GM21360 (cell line): ENCODE results near the gene ALK.

ENCODE experiments used
- ATAC-seq: cut with Tn5 transposase; IDR thresholded peaks from one replicate; pipeline ENCODE4 v1.9.1; 2021; ENCODE audit warnings: mild to moderate bottlenecking, moderate library complexity; ENCODE audit not compliant: unreplicated experiment

The ALK gene

DNA sequence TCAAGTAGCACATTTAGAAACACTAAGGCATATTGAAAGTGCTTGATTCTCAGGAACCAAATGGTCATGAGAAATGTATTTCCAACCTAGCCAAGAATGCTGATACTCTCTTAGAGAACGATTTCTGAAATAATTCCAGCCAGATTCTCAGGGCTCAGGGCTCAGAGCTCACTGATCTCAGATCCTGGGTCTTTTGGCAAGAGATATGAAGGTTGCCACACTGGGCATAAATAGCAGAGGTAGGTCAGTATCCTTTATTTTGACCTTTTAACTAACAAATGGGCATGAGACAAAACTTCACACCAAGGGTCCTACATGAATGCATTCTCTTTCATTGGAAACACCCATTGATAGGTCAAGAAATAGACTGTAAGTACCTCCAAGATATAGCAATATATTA lies 364.1 kb downstream of the ALK start:
- no peak for ATAC-seq

- ATAC-seq = no peak
Observed at GRCh38 chr2:29549069-29549380, 372.4 kb downstream of the ALK start.

DNA sequence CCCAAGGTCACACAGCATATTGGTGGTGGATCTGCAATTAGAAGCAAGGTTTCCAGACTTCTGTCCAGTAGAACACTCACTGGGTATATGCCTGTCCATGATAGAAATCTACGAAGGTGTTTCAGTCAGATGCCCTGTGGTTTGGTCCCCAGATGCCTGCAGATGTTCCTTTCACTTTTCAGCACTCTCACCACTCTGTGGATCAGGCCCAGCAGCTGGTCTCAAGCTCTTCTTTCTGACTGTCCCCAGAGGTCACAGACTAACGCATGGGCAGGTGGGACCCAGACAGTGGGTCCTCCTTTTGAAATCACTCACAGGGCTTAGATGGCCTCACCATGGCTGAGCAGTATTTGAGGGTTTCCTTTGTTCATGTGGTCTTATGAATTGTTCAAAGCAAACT lies 376.5 kb downstream of the ALK start:
- ATAC-seq = no peak

- ATAC-seq = no peak
Observed at GRCh38 chr2:29544031-29544430, 377.4 kb downstream of the ALK start.

DNA sequence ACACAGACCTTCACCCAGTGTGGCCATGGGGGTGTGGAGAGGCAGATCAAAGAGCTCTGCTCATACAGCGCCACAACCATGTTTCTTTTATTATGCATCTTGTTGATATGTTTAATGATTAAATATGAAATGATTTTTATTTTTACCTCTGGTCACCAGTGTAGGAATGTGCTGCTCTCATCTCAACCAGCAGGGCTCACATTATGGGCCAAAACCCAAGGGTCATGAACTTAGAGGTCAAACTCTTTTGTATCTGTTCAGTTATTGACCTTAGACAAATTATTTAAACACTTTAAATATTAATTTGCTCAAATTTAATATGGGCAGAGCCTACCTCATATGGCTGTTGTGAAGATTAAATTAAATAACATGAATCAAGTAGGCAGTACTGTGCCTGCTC lies 386.2 kb downstream of the ALK start:
- ATAC-seq = no peak

DNA sequence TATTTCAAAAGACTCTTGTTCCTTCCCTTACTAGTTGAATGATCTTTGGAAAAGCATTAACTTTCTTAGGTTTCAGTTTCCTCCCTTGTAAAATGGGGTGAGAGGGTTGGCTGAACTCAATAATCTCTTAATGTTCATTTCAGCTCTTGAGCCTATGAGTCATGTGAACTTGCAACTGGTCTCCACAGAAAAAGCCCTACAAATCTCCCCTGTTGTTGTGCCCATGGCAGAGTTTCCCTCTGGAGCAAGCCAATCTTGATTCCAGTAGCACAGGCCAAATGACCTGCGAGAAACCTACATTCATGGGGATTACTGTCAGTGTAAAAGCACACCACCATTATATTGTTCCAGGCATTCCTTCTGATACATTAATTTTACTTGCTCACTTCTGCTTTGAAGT lies 388.9 kb downstream of the ALK start:
- ATAC-seq = no peak

GRCh38 chr2:29531626-29532025 lies 389.8 kb downstream of the ALK start:
- ATAC-seq = no peak

DNA sequence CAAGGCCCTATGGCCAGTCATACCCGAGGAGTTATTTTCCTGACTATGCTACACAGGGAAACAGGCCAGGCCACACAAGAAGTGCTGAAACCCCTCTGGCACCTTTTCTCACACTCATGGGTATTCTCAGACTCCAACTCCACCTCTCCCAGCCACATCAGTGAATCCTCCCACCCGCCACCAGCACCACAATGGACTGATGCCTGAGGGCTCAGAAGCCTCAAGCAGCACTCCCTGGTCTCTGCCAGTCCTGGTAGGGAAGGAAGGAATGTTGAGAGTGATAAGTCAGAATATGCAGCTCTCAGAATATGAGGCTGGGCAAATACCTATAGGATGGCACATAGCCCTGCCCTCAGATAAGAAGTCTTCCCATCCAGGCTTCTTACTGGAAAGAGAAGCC lies 391.1 kb downstream of the ALK start:
- no peak for ATAC-seq

DNA sequence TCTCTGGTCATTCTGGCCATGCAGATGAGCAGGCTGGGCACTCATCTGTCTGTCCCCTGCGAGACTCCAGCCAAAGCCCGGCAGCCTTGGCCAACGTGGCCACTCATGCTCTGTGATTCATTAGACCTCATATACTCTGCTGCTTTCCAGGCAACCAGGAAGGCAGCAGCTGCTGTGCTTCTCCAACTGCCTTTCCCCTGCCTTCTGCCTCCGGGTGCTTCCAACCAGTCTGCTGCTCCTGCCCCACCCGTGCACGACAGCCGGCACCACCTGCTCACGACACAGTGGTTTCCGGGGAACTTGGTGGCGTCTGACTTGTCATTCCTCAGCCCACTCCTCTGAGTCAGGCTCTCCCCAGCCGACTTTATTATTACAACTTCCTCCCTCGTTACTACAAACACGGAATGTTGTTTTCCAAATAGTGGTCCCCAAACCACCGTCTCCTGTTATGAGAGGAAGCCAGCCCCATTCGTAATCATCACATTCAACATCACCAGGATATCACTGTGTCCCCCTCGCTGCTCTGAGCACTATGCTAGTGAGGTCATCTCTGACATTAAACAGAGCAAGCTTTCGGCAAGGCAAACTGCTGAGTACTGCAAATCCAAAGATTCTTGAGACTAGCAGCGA lies 392.4 kb downstream of the ALK start:
- ATAC-seq = no peak

DNA sequence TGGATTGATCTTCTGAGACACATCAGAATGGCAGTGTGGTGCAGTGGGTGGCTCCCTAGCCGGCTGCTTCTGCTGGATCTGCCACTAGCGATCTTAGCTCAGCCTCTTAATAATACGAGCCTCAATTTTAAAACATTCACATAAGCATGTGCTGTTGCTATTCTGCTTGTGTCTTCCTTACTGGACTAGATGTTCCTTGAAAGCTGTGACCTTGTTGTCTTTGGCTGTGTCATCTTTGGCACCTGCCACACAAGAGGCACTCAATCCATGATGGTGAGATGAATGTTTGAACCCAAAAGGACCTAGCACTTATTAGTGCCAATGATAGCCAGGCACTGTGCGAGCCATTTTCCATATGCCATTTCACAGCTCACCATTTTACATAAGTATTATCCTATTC lies 393.0 kb downstream of the ALK start:
- no peak for ATAC-seq

- no peak for ATAC-seq
Observed at GRCh38 chr2:29527947-29528346, 393.4 kb downstream of the ALK start.

DNA sequence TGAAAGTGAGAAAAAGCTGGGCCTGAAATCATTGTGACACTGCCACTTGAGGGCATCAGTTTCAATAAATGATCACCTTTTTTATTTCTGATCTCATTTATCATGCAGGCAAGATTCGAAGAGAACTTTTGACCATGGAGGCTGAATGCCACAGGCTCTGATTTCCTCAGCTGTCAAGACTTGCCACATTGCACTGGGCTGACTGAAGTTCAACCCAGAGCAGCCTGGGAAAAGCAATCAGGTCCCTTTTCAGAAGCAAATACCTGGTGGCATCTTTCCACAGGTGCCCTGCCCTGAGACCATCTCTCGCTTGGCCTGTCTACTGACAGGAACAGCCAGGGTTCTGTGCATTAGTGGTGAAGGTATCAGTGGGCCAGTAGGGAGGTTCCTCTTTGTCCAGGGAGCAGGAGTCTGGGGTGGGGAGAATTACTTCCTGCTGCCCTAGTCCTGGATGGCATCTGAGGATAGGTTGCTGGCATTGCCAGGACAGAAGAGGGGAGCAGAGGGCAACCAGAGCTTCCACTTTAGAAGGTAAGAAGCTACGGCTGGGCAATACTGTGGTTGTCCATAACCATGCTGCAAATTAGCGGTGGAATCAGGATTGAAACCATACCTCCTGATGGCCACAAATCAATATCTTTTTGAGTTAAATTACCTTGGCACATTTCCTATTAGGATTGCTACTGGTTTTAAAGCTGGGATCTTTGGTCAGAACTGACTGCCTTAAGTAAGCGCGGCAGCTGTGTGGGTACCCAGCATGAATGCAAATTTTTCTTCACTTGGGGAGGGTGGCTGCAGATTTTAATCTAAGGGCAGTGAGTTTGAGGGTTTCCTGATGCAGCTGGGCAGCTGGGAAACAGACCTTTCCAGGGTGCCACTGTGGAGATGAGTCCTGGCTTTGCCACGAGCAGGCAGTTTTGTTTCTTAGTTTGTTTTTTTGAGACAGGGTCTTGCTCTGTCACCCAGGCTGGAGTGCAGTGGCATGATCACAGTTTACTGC lies 394.5 kb downstream of the ALK start:
- no peak for ATAC-seq

DNA sequence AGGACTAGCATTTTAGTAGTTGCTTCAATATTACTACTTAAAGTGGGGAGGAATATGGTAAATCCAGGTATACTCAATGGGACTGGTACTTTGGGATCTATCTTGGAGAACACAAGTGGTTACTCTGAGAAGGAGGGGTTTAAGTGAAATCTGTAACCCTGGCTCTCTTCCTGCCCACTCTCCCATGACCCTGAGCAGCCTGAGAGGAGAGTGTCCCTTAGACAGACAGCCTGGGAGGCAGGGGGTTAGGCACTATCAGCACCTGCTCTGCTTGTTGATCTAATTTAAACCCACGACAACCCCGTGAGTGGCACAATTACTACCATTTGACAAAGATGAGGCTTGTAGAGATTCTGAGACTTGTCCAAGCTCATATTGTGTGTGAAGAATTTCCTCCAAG lies 395.5 kb downstream of the ALK start:
- no peak for ATAC-seq

GRCh38 chr2:29524652-29525051 lies 396.7 kb downstream of the ALK start:
- ATAC-seq = no peak

DNA sequence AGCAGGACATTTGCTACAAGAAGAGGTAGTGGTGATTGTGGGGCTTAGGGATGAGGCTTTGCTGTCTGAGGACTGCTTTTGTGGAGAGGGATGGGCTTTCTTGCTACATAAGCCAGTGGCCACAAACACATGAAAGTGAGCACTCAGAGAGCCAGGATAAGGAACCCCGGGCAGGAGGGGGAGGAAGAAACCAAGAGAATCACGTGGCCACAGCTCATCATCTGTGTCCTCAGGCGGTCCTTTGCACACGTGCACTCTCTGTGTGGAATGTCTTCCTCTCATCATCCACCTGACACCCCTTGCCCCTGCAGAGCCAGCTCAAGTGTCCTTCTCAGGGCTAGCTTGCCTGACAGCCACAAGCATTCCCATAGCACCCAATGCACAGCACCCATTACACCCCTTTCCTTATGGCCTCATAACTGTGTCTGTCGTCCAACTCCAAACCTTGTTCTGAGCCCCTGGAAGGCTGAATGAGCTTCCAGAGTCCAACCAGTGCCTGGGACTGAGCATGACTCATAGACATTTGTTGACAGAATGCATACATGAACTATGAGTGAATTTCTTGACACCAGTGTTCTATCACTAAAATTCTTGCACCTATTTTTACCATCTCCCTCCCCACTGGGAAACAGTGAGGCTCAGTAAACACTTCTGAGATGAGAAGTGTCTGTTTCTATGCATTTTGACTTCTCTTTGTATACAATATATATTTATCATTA lies 398.3 kb downstream of the ALK start:
- no peak for ATAC-seq

GRCh38 chr2:29520001-29520400 lies 401.4 kb downstream of the ALK start:
- no peak for ATAC-seq

- no peak for ATAC-seq
Observed at GRCh38 chr2:29519338-29519925, 402.0 kb downstream of the ALK start.

DNA sequence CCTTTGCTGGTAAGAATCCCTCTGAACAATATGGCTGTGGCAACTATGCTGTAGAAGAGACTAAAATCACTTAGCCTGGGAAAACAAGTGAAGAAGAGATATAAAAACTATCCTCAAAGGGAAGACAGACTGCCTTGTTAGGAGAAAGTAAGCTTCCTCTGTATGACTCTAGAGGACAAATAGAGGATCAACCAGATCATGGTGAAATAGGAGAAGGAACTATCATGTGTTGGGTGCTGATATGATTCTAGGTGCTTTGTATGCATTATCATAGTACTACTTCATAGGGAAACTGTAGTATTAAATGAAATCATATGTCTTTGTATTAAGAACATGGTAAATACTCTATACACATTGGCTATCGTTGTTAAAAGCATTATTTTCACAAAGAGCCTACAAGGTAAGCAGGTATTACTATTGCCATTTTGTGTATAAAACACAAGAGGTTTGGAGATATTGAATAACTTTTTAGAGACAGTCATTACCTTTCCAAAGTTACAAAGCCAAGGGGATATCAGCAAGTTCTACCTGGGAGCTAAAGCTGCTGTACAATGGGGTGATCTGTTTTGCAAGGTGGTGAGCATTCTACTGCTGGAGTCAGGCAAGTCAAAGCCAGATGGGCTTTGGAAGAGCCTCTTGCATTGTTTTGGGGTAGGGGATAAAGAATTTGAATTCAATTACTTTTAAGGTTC lies 402.6 kb downstream of the ALK start:
- no peak for ATAC-seq

GRCh38 chr2:29518010-29518409 lies 403.4 kb downstream of the ALK start:
- ATAC-seq = no peak

GRCh38 chr2:29517413-29517812 lies 404.0 kb downstream of the ALK start:
- no peak for ATAC-seq

GRCh38 chr2:29516767-29517166 lies 404.6 kb downstream of the ALK start:
- ATAC-seq = no peak
